Measurements from ENCODE around the gene FARP2. TPM values are rescaled to one million over a fixed set of nuclear protein-coding genes. Genes with fewer than 3 reads are reported as not detected.

Gene FARP2
- polyA plus RNA-seq, 1 of the 3 experiments (the other 2 are of a cell fraction): 11.5 TPM

GRCh38 chr2:241368643-241369042 is 12.6 kb downstream of the FARP2 start:
- H4K20me1 ChIP-seq (ENCODE audit: insufficient read depth): 0 out of 2 replicates have a peak, but pooled peaks cover 6% of the 10 kb centered on the region
- H3K9me3 ChIP-seq: no peaks in the 10 kb centered on the region
- H3K4me2 ChIP-seq: no peak overlapping the region
- TF ChIP-seq EP300 (IDR thresholded peaks at IDR 0.05; ENCODE audit: borderline replicate concordance in 1 of 2, low read depth in 1 of 2, low read length in 1 of 2) (no peak), FOXM1 (IDR thresholded peaks at IDR 0.05; ENCODE audit: low read depth) (no peak), RAD21 (IDR thresholded peaks at IDR 0.05; ENCODE audit: low read length) (no peak), RFX5 (IDR thresholded peaks at IDR 0.05; ENCODE audit: low read length) (no peak), PBX3 (IDR thresholded peaks at IDR 0.05) (no peak), GATA2 (CRISPR knock-in tag; IDR thresholded peaks at IDR 0.05) (no peak), EZH2phosphoT487 (IDR thresholded peaks at IDR 0.05; ENCODE audit: borderline replicate concordance, low read depth) (no peak), FOSL2 (IDR thresholded peaks at IDR 0.05; ENCODE audit: borderline replicate concordance, low read depth) (no peak), FOXJ3 (CRISPR knock-in tag; IDR thresholded peaks at IDR 0.05) (no peak), SMC3 (IDR thresholded peaks at IDR 0.05; ENCODE audit: low read depth, low read length) (no peak), RXRA (IDR thresholded peaks at IDR 0.05; ENCODE audit: borderline replicate concordance, low read depth) (no peak), MXI1 (IDR thresholded peaks at IDR 0.05; ENCODE audit: low read depth, low read length) (no peak), ZBTB33 (IDR thresholded peaks at IDR 0.05; ENCODE audit: borderline replicate concordance, low read depth) (no peak), TEAD4 (IDR thresholded peaks at IDR 0.05; ENCODE audit: borderline replicate concordance, insufficient read depth) (no peak), REST (IDR thresholded peaks at IDR 0.05; ENCODE audit: low read depth, low read length) (no peak)
- H3F3A ChIP-seq (replicated peaks; ENCODE audit: insufficient read depth): no peaks in the 10 kb centered on the region
- WGBS (ENCODE audit: low lambda C conversion rate): 95% methylated on average over 3 of the region's 3 CpGs
- H2AFZ ChIP-seq (ENCODE audit: low read depth): no peak overlapping the region
- H3K27me3 ChIP-seq (ENCODE audit: insufficient read depth): no peaks in the 10 kb centered on the region
- peaks cover 0 to 19% of the 10 kb centered on the region in 2 experiments; a peak in 2 of 4 replicates for H3K4me1 ChIP-seq (ENCODE audit: control insufficient read depth in 1 of 2, insufficient read depth in 2 of 2, low read depth in 1 of 2, low read length in 1 of 2)
- POLR2A ChIA-PET: no interaction called here
- H3K9ac ChIP-seq: no peak overlapping the region
- CTCF ChIA-PET: interaction anchor here (2.1 kb wide), 1 partner anchor 9 kb away, joined by 8 read pairs; no protein-coding TSS in a partner anchor
- peaks cover 3 to 6% of the 10 kb centered on the region in 2 experiments for H3K36me3 ChIP-seq (replicated peaks in 1 of 2; ENCODE audit: control insufficient read depth in 1 of 2, insufficient read depth in 2 of 2, low read length in 1 of 2)
- no peaks in the 10 kb centered on the region for H3K9me2 ChIP-seq
- H3K79me2 ChIP-seq (ENCODE audit: insufficient read depth): peaks cover 95% of the 10 kb centered on the region
- H3K27ac ChIP-seq (ENCODE audit: low read depth in 2 of 2, low read length in 1 of 2): no peak overlapping the region
- no peak for DNase-seq
- no peak overlapping the region for H3K4me3 ChIP-seq (ENCODE audit: low read depth in 2 of 2, low read length in 1 of 2)
